OCI-M2 (cell line): ENCODE results near the gene TSPEAR.
"Not testable (repeated sequence)": the region's sequence is repeated elsewhere in the genome, so short reads cannot be mapped to it uniquely, and the experiment has no call there.

Experiments used
- DNase-seq: peaks from one replicate; lab custom pipeline; 2025; ENCODE audit not compliant: unreplicated experiment; lab: John Stamatoyannopoulos, UW

Gene TSPEAR

DNA sequence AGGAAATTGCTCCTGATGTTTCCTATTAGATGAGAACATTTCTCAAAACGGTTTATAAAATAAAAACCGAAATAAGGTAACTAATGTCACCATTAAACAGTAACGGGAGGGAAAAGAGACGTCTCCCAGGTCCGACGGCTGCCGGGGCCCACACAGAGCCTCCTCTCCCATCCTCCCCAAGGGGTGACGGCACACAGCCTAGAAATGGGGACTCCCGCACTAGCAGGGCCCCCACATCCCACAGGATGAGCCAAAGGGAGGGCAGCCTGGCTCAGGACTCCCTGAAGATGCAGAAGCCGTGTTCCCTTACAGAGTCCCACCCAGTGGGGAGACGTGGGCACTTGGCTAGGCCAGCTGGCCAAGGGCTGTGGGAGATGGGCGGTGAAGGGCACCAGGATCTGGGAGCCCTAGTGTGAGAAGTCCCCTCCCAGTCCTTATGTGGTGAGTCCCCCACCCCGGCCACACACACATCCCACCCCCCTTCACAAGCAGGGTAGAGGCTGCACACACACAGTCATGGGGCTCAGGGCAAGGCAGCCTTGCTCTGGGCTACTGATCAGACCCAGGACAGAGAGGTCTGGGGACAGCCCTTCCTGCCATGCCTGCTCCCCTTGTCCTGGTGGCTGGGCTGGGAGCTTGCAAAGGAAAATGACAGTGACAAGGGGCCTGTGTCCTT, 156.0 kb downstream of the TSPEAR start:
- no peak for DNase-seq

DNA sequence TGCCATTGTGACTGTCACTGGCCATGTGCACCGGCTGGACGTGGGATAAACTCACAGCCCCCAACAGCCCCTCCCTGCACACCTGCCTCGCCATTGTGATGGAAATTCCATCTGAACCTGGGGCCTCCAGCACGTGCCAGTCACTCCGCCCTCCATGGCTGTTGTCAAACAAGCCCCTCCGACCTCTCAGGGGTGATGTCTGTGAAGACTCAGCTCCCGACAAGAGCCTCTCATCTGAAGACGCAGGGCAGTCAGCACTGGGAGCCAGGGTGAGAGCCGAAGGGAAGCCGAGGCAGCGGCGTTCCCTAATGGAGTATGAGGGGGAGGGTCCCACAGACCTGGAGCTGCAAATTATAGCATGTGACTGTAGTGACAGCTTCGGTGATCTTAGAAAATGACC, 158.7 kb downstream of the TSPEAR start:
- no peak for DNase-seq

DNA sequence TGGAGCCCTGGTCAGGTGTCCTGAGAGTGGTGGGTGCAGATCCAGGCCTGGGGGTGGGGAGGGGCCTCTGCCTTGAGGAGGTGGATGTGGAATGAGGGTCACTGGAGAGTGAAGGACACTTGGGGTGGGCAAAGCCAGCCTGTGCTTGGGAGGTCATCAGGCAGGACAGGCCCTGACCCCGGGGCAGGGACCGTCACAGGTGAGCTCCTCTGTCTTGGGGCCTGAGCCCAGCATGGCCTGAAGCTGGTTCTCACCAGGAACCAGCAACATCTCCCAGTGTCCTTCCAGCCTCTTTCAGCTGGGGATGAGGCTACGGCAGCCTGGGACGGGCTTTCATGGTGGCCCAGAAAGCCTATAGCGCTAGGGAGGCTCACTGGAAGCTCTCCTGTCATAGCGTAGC, 159.2 kb downstream of the TSPEAR start:
- DNase-seq = no peak

DNA sequence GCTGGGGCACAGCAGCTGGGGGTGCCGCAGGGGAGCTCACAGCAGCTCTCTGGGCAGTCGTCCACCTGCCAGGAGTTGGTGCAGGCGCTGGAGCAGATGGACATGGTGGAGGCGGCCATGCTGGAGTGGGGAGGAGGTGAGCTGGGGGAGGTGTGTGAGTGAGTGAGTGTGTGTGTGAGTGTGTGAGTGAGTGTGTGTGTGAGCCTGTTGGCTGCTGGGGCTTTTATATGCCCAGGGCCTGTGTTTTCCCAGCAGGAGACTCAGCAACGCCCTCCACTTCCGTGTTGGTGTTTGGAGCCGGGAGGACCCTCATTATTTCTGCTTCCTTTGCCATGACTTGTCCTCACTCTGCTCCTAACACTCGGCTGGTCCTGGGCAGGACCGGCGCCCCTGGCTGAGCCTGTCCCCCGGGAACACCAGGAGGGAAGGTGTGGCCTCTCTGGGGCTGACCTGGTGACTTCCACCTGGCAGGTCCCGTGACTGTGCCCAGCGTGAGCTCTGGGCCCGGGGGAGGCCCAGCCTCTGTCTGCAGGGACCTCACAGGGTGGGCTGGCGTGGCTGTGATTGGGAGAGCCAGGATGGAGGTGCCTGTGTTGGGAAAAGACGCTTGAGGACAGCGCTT, 159.9 kb downstream of the TSPEAR start, which contains the start of gene KRTAP10-2:
Gene KRTAP10-2, minus strand, starts transcription at position 166 of the 622 bp plus-strand sequence. Its CDS starts 47 bp downstream, at position 119.
- DNase-seq = no peak

DNA sequence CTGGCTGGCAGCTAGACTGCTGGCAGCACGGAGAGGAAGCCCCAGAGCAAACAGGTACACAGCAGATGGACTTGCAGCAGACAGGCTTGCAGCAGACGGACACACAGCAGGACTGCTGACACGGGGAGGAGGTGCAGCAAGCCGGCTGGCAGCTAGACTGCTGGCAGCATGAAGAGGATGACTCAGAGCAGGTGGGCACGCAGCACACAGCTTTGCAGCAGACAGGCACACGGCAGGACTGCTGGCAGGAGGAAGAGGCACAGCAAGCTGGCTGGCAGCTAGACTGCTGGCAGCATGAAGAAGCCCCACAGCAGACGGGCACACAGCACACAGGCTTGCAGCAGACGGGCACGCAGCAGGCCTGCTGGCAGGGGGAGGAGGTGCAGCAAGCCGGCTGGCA, 160.6 kb downstream of the TSPEAR start:
- DNase-seq = no peak

DNA sequence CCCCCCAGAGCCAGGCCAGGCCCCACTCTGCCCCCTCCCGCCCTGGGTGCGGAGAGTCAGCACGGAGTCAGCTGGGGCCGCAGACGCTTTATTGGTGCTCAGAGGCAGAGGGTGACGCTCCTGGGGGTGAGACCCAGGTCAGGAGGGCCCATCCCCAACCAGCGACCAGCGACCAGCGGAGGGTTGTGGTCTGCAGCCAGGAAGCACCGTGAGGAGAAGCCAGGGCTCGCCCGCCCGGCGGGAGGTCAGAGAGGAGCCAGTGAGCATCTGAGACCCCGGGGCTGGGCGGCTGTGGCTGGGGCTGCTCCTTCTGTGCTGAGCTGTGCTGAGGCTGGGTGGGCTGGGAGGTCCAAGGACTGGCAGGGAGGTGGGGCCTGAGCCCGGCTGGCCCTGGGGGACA, 161.1 kb downstream of the TSPEAR start:
- not testable (repeated sequence) for DNase-seq

DNA sequence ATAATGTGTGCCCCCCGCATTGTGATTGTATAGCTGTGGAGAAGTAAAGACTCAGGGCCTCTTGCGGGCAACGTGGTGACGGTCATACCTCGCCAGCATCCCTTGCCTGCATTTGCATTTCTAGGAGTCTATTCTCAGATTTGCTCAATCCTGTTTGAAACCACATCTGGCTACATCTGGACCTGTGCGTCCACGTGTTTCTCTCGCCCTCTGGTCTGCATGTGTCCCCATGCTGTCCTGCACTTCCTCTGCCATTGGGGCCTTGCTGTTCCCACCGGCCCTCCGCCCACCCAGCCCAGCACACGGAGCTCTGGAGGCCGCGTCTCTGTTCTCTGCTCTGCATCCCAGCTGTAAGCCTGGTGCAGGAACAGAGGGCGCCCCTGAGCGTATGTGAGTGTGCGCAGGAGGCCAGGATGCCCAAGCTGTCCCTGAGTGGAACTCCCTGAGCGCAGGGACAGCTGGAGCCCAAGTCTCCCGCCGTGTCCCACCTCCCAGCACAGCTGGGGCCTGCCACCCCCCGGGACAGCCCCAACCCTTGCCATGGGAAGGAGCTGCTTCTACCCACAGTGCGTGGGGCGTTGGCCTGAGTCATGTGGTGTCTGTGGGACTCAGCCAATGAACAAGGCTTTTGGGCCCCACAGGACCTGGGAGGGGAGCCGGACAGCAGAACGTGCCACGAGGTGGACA, 161.7 kb downstream of the TSPEAR start:
- DNase-seq = no peak

- no peak for DNase-seq
Measured at GRCh38 chr21:44548922-44549321, 162.4 kb downstream of the TSPEAR start.

GRCh38 chr21:44548381-44548780, 163.0 kb downstream of the TSPEAR start:
- DNase-seq = no peak

- no peak for DNase-seq
Measured at GRCh38 chr21:44547656-44548331, 163.6 kb downstream of the TSPEAR start.

- DNase-seq = no peak
Measured at GRCh38 chr21:44544566-44544965, 166.8 kb downstream of the TSPEAR start.

DNA sequence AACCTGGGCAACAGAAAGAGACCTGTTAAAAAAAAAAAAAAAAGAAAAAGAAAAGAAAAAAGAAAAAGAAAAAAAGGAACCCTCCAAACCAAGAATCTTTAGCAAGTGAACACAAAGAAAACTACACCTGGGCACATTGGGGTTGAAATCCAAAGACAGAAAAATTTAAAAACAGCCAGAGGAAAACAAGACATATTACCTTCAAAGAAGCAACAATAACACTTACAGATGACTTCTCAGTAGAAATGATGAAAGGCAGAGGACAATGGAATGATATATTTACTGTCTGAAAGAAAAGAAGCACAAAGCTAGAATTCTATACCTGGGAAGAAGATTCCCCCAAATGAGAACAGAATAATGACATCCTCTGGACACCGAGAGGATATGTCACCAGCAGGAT, 168.7 kb downstream of the TSPEAR start:
- no peak for DNase-seq

DNA sequence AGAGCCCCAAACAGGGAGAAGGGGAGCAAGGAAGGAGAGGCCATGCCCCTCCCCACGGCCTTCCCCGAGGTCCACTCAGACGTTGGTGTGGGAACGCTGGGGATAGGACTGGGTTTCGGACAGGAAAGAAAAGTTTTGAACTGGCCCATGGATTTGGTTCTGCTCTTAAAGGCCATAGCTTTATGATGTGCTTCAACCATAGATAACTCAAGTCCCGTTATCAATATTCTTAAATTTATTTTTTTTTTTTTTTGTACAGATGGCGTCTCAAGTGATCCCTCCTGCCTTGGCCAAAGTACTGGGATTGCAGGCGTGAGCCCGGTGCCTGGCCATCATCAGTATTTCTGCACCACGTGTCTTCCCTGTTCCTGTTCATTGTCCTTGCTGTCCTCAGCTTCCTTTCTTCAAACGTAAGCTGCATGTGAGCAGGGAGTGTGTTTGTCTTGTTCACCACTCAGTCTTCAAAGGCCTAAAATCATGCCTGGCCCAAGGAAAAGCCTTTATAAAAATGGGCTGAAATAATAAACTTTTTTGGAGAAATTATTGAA, 170.6 kb downstream of the TSPEAR start:
- no peak for DNase-seq

- DNase-seq = no peak
Measured at GRCh38 chr21:44539991-44540666, 171.2 kb downstream of the TSPEAR start, which contains the start of gene KRTAP10-1. Gene KRTAP10-1 (minus strand): TSS chr21:44540195. CDS start chr21:44540150, 45 bp downstream.

- DNase-seq = no peak
Measured at GRCh38 chr21:44539046-44539445, 172.3 kb downstream of the TSPEAR start.

DNA sequence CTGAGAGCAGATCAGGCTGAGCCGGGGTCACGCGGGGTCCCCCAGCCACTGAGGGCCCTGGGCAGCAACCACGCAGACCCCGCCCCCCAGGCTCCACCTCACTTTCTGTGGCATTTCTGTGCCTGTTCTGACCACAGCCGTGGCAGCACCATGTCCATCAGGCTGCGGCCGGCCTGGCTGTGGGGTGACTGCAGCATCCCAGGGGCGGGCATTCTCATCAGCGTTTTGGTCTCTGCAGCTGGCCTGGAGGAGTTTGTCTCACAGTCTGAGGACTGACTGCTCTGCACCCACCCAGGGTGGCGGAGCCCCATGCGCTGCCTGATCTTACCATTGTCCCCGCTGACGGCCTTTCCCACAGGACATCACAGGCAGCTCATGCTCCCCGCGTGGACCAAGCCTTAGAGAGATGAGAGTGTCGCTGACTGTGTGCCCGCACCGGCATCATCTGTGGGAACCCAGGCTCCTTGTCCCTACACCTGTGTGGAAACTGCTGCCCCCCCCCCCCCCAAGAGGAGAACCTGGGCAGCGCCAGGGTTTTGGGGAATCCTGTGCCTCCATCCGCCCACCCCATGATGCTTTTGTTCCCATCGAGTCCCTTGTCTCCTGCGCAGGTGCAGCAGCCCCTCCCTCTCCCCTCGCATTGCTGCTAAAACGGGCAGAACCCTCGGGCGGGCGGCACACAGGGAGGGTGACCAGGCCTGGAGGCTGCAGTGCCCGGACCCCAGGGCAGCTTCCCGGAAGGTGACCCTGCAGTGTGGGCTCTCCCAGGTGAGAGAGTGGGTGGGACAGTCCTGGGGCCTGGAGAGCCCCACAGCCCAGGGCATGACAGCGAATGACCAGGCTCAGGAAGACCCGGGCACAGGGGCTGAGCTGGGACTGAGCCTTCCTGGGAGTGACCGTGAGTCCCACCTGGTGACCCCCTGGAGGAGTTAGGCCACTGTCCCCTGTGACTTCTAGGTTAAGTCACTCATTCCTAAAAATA, 173.2 kb downstream of the TSPEAR start:
- no peak for DNase-seq

- no peak for DNase-seq
Measured at GRCh38 chr21:44535963-44536362, 175.4 kb downstream of the TSPEAR start.

- no peak for DNase-seq
Measured at GRCh38 chr21:44534688-44535087, 176.7 kb downstream of the TSPEAR start.

GRCh38 chr21:44533891-44534627, 177.3 kb downstream of the TSPEAR start:
- no peak for DNase-seq
